MM.1S (cell line): ENCODE data around the gene RBFOX2.

ENCODE experiments used
- EZH2 ChIP-seq: fragments of 300-600 bp; sonication (generic); optimal IDR thresholded peaks from 2 replicates; pipeline ENCODE3; 2017; ENCODE audit warnings: low read depth, mild to moderate bottlenecking, antibody characterized with exemption, low read length, mixed read lengths
- EZH2phosphoT487 ChIP-seq: fragments of 300-600 bp; sonication (generic); IDR thresholded peaks from 2 replicates; pipeline ENCODE4 v1.6.1; 2018; ENCODE audit warnings: antibody characterized with exemption, low read length
- TF ChIP-seq, protein P1 (sequence below): fragments of 300-600 bp; sonication (generic); IDR thresholded peaks from 2 replicates; pipeline ENCODE4 v1.5.1; 2016; ENCODE audit warnings: antibody characterized with exemption, low read length, mixed read lengths

DNA sequence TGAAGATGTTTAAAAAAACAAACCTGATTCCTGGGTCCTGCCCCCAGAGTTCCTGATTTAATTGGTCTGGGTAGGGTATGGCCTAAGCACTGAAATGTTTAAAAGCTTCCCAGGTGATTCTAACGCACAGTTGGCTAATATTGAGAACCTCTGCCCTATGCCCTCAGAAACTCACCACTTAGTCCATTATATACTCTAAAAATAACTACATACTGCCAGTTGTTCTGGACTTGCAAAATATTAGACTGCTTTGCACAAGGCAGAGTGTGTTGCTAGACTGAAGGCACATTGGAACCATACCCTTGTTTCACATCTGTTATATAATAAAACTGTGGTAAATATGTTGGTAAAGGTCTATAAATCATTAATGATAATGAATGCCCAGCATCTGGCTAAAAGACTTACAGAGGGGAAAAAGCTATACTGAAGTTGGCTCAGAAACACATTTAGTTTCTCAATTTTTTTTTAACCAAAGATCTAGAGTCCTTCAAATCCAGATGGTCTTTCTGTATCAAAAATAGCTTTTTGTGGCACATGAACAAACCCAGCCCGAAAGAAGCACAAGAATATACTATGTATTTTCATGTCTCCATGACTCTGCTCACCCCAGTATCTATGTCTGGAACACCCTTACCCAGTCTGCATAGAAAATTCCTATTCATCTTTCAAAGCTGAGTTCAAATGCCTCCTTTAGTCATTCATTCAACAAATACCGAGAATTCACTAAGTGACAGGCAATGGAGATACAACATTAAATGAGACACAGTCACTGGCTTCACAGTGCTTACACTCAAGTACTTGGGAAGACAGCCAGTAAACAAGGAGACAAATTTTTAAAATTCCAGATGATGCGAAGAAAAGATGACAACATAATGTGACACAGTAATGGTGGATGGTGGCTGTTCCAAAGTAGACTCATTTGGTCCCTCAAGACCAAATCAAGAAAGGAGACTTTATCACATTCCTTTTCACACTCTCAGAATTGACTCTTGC, 44.1 kb downstream of the RBFOX2 start:
- TF ChIP-seq, protein P1, sequence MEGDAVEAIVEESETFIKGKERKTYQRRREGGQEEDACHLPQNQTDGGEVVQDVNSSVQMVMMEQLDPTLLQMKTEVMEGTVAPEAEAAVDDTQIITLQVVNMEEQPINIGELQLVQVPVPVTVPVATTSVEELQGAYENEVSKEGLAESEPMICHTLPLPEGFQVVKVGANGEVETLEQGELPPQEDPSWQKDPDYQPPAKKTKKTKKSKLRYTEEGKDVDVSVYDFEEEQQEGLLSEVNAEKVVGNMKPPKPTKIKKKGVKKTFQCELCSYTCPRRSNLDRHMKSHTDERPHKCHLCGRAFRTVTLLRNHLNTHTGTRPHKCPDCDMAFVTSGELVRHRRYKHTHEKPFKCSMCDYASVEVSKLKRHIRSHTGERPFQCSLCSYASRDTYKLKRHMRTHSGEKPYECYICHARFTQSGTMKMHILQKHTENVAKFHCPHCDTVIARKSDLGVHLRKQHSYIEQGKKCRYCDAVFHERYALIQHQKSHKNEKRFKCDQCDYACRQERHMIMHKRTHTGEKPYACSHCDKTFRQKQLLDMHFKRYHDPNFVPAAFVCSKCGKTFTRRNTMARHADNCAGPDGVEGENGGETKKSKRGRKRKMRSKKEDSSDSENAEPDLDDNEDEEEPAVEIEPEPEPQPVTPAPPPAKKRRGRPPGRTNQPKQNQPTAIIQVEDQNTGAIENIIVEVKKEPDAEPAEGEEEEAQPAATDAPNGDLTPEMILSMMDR: no peak
- no peak for TF ChIP-seq EZH2
- no peak for TF ChIP-seq EZH2phosphoT487
